BLaER1 (cell line): Measurements from ENCODE around the gene SPP1.
"Not testable (repeated sequence)": the region's sequence is repeated elsewhere in the genome, so short reads cannot be mapped to it uniquely, and the experiment has no call there.

Source experiments
- H3K27ac ChIP-seq: shearing (Covaris generic); formaldehyde crosslinking; 2 replicates; pipeline ENCODE4 v1.8.1; 2022
- H3K27me3 ChIP-seq: shearing (Covaris generic); formaldehyde crosslinking; 2 replicates; pipeline ENCODE4 v1.8.1; 2022
- H3K36me3 ChIP-seq: shearing (Covaris generic); formaldehyde crosslinking; 2 replicates; pipeline ENCODE4 v1.8.1; 2022
- H3K4me1 ChIP-seq: shearing (Covaris generic); formaldehyde crosslinking; 2 replicates; pipeline ENCODE4 v1.8.1; 2022
- H3K4me2 ChIP-seq: shearing (Covaris generic); formaldehyde crosslinking; 2 replicates; pipeline ENCODE4 v1.8.1; 2022
- H3K4me3 ChIP-seq: shearing (Covaris generic); formaldehyde crosslinking; 2 replicates; pipeline ENCODE4 v1.8.1; 2022
- H3K9ac ChIP-seq: shearing (Covaris generic); formaldehyde crosslinking; 2 replicates; pipeline ENCODE4 v1.8.1; 2022
- H3K9me3 ChIP-seq: shearing (Covaris generic); formaldehyde crosslinking; 2 replicates; pipeline ENCODE4 v1.8.1; 2022
- H4K20me1 ChIP-seq: shearing (Covaris generic); formaldehyde crosslinking; 2 replicates; pipeline ENCODE4 v1.8.1; 2022
- Cebpa-rat ChIP-seq: shearing (Covaris generic); IDR thresholded peaks from 2 replicates; pipeline ENCODE4 v1.8.1; 2022

SPP1 gene

DNA sequence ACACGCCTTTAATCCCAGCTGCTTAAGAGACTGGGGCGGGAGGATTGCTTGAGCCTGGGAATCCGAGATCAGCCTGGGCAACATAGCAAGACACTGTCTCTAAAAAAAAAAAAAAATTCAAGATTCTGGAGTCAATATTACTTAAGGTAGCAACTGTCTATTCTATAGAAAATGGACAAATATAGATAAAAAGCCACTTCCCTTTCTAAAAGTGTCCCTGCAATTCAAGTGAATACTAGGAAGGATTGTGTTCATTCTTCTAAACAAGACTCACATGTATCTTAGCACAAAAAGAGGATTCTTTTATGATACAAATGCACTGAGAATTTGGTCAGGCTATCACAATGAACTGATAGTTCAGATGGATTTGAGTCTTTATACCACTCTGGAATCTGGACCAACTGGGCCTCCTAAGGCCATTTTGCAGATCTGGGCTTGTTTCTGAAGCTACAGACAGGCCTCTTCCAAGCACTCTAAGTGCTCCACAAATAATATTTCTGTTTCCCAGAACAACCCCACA, 38.9 kb downstream of the SPP1 start:
- Histone ChIP-seq H3K4me3 (peak overlapping the region; percentile 48; the same call in 1 of the 2 replicates), H3K9me3 (no peaks in the 10 kb centered on the region), H3K27ac (peak overlapping the region; percentile 73), H3K4me1 (peaks cover 70% of the 10 kb centered on the region), H3K27me3 (no peaks in the 10 kb centered on the region), H4K20me1 (peaks cover 59% of the 10 kb centered on the region), H3K9ac (peak overlapping the region; percentile 61), H3K36me3 (peaks cover 49% of the 10 kb centered on the region), H3K4me2 (peak overlapping the region; percentile 96)
- TF ChIP-seq Cebpa-rat, result no peak

GRCh38 chr4:88015659-88016295, 40.3 kb downstream of the SPP1 start:
- Histone ChIP-seq H3K27ac (no peak overlapping the region), H3K4me2 (peak overlapping the region; percentile 7; the same call in 1 of the 2 replicates), H3K9ac (no peak overlapping the region), H3K4me1 (peaks cover 59% of the 10 kb centered on the region), H4K20me1 (peaks cover 50% of the 10 kb centered on the region), H3K27me3 (no peaks in the 10 kb centered on the region), H3K9me3 (no peaks in the 10 kb centered on the region), H3K36me3 (peaks cover 63% of the 10 kb centered on the region), H3K4me3 (no peak overlapping the region)
- TF ChIP-seq Cebpa-rat, result no peak

DNA sequence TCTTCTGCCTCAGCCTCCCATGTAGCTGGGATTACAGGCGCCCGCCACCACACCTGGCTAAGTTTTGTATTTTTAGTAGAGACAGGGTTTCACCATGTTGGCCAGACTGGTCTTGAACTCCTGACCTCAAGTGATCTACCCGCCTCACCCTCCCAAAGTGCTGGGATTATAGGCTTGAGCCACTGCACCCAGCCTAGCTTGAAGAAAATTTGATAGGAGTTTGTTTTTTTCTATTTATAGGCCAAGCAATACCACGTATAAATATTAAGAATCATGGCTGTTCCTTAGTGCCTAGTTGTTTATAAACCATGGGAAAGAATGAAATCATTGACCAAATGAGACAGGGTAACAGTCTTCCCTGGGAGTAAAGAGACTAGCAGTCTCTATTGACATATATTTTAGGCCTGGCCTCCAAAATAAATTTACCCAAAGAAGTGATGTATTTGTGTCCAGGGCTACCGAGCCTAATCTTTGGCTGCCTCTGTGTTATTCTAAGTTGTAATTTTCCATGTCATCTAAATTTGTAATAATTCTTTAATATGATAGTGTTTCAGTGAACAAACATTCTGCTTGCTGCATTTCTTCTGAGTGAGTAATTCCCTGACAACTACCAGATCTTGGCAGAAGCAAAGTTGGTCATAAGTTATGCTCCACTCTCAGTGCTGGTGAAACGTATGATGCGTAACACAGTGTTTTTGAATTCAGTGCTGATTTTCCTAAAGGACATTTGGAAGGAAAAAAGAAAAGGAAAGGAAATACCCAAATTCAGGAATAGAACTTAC, 42.2 kb downstream of the SPP1 start:
- H3K9ac ChIP-seq, result no peak overlapping the region
- no peak for TF ChIP-seq Cebpa-rat

GRCh38 chr4:88018466-88018865, 43.0 kb downstream of the SPP1 start:
- TF ChIP-seq Cebpa-rat, result no peak
- Histone ChIP-seq H3K9ac (no peak overlapping the region), H3K4me3 (no peak overlapping the region), H3K4me2 (no peak overlapping the region), H3K27me3 (no peaks in the 10 kb centered on the region), H3K27ac (no peak overlapping the region), H3K9me3 (peaks cover 10% of the 10 kb centered on the region), H3K4me1 (peaks cover 32% of the 10 kb centered on the region), H3K36me3 (peaks cover 90% of the 10 kb centered on the region), H4K20me1 (peaks cover 36% of the 10 kb centered on the region)

More for the DNA sequence above, 42.2 kb downstream of the SPP1 start:
- Histone ChIP-seq H3K27me3 (no peaks in the 10 kb centered on the region), H3K36me3 (peaks cover 82% of the 10 kb centered on the region), H3K4me1 (peaks cover 40% of the 10 kb centered on the region), H3K9me3 (peaks cover 2% of the 10 kb centered on the region; the same call in 1 of the 2 replicates), H4K20me1 (peaks cover 36% of the 10 kb centered on the region), H3K4me3 (no peak overlapping the region), H3K4me2 (no peak overlapping the region), H3K27ac (no peak overlapping the region)

- TF ChIP-seq Cebpa-rat, result no peak
- H3K9me3 ChIP-seq, result peaks cover 42% of the 10 kb centered on the region
- peaks cover 3% of the 10 kb centered on the region; the same call in 1 of the 2 replicates for H3K4me1 ChIP-seq
- no peaks in the 10 kb centered on the region for H3K27me3 ChIP-seq
- H3K9ac ChIP-seq, result no peak overlapping the region
- no peak overlapping the region for H3K27ac ChIP-seq
- H3K36me3 ChIP-seq, result peaks cover 99% of the 10 kb centered on the region
- no peak overlapping the region for H3K4me3 ChIP-seq
- peaks cover 31% of the 10 kb centered on the region for H4K20me1 ChIP-seq
- no peak overlapping the region for H3K4me2 ChIP-seq
Observed at GRCh38 chr4:88021824-88022223, 46.3 kb downstream of the SPP1 start.

GRCh38 chr4:88022289-88022688, 46.8 kb downstream of the SPP1 start:
- H3K9me3 ChIP-seq, result peaks cover 45% of the 10 kb centered on the region

DNA sequence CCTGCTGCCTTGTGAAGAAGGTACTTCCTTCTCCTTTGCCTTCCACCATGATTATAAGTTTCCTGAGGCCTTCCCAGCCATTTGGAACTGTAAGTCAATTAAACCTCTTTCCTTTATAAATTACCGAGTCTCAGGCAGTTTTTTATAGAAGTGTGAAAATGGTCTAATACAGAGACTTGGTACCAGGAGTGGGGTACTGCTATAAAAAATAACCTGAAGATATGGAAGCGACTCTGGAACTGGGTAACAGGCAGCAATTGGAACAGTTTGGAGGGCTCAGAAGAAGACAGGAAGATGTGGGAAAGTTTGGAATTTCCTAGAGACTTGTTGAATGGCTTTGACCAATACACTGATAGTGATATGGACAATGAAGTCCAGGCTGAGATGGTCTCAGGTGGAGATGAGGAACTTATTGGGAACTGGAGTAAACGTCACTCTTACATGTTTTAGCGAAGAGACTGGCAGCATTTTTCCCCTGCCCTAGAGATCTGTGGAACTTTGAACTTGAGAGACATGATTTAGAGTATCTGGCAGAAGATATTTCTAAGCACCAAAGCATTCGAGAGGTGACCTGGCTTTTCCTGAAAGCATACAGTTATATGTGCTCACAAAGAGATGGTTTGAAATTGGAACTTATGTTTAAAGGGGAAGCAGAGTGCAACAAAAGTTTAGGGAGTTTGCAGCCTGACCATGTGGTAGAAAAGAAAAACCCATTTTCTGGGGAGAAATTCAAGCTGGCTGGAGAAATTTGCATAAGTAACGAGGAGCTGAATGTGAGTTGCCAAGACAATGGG, 50.6 kb downstream of the SPP1 start:
- peaks cover 45% of the 10 kb centered on the region for H3K9me3 ChIP-seq
- H3K27me3 ChIP-seq, H3K4me3 ChIP-seq, H3K9ac ChIP-seq, H3K4me2 ChIP-seq, H4K20me1 ChIP-seq, H3K27ac ChIP-seq: not testable (repeated sequence)
- peaks cover 45% of the 10 kb centered on the region for H3K4me1 ChIP-seq
- peaks cover 91% of the 10 kb centered on the region for H3K36me3 ChIP-seq

More at GRCh38 chr4:88022289-88022688, 46.8 kb downstream of the SPP1 start:
- no peak overlapping the region for H3K4me2 ChIP-seq
- H3K27ac ChIP-seq, result no peak overlapping the region
- TF ChIP-seq Cebpa-rat, result no peak
- H3K4me3 ChIP-seq, result no peak overlapping the region
- peaks cover 8% of the 10 kb centered on the region; the same call in 1 of the 2 replicates for H3K4me1 ChIP-seq
- H3K9ac ChIP-seq, result no peak overlapping the region
- H3K36me3 ChIP-seq, result peaks cover 99% of the 10 kb centered on the region
- H3K27me3 ChIP-seq, result no peaks in the 10 kb centered on the region
- peaks cover 26% of the 10 kb centered on the region for H4K20me1 ChIP-seq

DNA sequence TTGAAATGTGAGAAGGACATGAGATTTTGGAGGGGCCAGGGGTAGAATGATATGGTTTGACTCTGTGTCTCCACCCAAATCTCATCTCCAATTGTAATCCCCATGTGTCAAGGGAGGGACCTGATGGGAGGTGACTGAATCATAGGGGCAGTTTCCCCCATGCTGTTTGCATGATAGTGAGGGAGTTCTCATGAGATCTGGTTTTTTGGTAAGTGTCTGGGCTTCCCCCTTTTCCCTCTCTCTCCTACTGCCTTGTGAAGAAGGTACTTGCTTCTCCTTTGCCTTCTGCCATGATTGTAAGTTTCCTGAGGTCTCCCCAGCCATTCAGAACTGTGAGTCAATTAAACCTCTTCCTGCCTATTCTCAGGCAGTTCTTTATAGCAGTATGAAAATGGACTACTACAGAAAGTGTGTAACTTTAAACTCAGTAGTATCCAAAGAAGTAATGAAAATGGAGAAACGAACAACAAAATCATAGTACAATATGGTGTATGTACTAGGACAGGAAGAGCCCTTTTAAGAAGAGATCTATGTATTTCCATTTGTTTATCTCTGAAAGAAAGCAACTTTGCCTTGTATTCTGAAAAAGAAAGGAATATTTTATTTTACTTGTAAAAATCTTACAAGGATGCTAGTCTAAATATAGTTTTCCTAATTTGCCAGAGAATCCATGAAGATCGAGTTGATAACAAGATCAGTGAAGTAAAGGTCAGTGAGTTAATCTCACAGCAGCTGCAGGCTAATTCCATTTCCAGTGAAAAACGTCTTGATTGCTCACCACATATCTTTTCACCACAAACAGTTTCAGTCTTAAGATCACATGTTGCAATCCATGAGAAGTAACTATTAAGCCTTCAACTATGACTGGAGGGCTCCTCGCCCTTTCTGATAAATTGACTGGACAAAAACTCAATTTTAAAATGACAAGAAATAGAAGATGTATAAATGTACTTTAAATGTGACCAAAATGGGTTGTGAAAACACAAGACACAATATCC, 52.4 kb downstream of the SPP1 start:
- Histone ChIP-seq H3K4me1 (peaks cover 45% of the 10 kb centered on the region), H3K27me3 (no peaks in the 10 kb centered on the region), H3K4me3 (no peak overlapping the region), H3K27ac (peak overlapping the region; percentile 24; the same call in 1 of the 2 replicates), H3K4me2 (peak overlapping the region; percentile 15), H3K36me3 (peaks cover 80% of the 10 kb centered on the region), H4K20me1 (no peaks in the 10 kb centered on the region; the same call in 1 of the 2 replicates), H3K9me3 (peaks cover 40% of the 10 kb centered on the region), H3K9ac (no peak overlapping the region)
- no peak; the same call in 1 of the 2 replicates for TF ChIP-seq Cebpa-rat
